NCI-H2107 (cell line): Measurements from ENCODE around the gene RCN1.

Experiments
- DNase-seq: peaks from one replicate; lab custom pipeline; 2025; lab: John Stamatoyannopoulos, UW

The RCN1 gene

DNA sequence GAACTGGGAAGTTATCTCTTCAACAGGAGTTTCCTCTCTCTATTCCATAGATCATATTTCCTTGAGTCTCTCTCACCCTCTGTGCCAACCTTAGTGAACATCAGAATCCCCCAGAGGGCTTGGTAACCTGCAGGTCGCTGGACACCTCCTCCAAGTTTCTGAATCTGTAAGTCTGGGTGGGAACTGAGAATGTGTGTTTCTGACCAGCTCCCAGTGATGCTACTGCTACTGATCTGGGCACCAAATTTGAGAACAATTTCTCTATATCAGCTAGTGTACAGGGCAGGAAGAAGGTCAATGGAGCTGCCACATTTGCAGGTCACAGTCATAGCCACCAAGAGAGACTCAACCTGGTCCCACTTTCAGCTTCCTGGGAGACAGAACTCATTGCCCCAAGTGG lies 62.9 kb downstream of the RCN1 start:
- no peak for DNase-seq

DNA sequence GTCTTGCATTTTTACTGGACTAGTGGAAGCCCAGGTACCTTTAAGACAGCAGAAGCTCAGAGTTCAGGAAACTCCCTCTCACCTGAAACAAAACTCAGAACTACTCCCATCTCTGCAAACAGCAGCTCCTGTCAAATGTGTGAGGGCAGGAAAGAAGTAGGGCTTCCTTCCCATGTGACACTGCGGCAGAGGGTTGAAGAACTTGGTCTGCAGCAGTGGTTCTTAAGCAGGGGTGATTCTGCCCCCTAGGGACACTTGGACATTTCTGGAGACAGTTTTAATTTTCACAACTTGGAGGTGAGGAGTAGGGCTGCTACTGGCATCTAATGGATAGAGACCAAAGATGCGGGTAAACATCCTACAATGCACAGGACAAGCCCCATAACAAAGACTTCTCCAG lies 63.4 kb downstream of the RCN1 start:
- DNase-seq, result no peak
